BJ (cell line): Measurements from ENCODE around the gene BTG2. TPM values are rescaled to one million over a fixed set of nuclear protein-coding genes. Genes with fewer than 3 reads are reported as not detected.

Experiments
- CTCF ChIA-PET: fragments of 350-600 bp; formaldehyde crosslinking; extraction: SDS; loops from one replicate; lab custom pipeline; 2021; ENCODE audit warnings: antibody characterized with exemption, inconsistent platforms; lab: Yijun Ruan, JAX
- POLR2A ChIA-PET: fragments of 300-600 bp; sonication (Branson Sonifier 250); formaldehyde crosslinking; extraction: SDS; loops from one replicate; lab custom pipeline; 2021; ENCODE audit warnings: antibody characterized with exemption; lab: Charles Lee
- DNase-seq: peaks from one replicate; pipeline ENCODE4 v3.0.0-alpha.2; 2011; ENCODE audit warnings: low read depth
- H3K27me3 ChIP-seq: 2 replicates; pipeline ENCODE4 v1.6.0; 2011; ENCODE audit warnings: low read length; ENCODE audit not compliant: control insufficient read depth, insufficient read depth
- H3K36me3 ChIP-seq: 2 replicates; pipeline ENCODE4 v1.5.1; 2011; ENCODE audit warnings: low read length; ENCODE audit not compliant: control insufficient read depth, insufficient read depth
- H3K4me3 ChIP-seq: 2 replicates; pipeline ENCODE4 v1.5.1; 2011; ENCODE audit warnings: low read depth, mild to moderate bottlenecking, control low read depth, low read length
- polyA plus RNA-seq: library from polyadenylated mRNA; depleted of rRNA; stranded (reverse); fragments of >200 nt; gene quantifications from 2 replicates; pipeline ENCODE4 v1.2.3, GENCODE V29; 2011
- TF ChIP-seq, protein P1 (sequence below): IDR thresholded peaks from 2 replicates; pipeline ENCODE4 v1.5.1; 2011; ENCODE audit warnings: low read depth, mild to moderate bottlenecking, control low read depth, inconsistent platforms, low read length, moderate library complexity; ENCODE audit not compliant: insufficient read depth

BTG2 gene
- polyA plus RNA-seq, 1 experiment: 22.8 TPM

DNA sequence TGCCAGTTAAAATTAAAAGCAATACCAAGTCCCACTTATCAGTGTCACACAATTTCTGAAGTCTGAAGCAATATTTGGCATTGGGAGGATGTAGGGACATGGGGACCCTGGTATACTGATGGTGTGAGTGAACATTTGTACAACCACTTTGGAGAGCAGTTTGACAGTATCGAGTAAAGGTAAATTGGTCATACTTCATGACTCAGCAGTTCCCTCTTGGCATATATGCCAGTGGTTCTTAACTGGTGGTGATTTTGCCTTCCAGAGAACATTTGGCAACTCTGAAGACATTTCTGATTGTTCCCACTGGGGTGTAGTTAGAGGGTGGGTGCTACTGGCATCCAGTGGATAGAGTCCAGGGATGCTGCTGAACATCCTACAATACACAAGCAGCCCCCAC is 25.9 kb downstream of the BTG2 start:
- TF ChIP-seq, protein P1, sequence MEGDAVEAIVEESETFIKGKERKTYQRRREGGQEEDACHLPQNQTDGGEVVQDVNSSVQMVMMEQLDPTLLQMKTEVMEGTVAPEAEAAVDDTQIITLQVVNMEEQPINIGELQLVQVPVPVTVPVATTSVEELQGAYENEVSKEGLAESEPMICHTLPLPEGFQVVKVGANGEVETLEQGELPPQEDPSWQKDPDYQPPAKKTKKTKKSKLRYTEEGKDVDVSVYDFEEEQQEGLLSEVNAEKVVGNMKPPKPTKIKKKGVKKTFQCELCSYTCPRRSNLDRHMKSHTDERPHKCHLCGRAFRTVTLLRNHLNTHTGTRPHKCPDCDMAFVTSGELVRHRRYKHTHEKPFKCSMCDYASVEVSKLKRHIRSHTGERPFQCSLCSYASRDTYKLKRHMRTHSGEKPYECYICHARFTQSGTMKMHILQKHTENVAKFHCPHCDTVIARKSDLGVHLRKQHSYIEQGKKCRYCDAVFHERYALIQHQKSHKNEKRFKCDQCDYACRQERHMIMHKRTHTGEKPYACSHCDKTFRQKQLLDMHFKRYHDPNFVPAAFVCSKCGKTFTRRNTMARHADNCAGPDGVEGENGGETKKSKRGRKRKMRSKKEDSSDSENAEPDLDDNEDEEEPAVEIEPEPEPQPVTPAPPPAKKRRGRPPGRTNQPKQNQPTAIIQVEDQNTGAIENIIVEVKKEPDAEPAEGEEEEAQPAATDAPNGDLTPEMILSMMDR: no peak
- no peak for DNase-seq
- Histone ChIP-seq H3K27me3 (peaks cover 17% of the 10 kb centered on the region), H3K4me3 (no peak overlapping the region), H3K36me3 (no peaks in the 10 kb centered on the region)
- ChIA-PET POLR2A (no interaction called here), CTCF (interaction anchor here (2.0 to 18.1 kb wide), 3 partner anchors 11 to 60 kb away, joined by 4 to 484 read pairs (median 9); no protein-coding TSS in a partner anchor)

DNA sequence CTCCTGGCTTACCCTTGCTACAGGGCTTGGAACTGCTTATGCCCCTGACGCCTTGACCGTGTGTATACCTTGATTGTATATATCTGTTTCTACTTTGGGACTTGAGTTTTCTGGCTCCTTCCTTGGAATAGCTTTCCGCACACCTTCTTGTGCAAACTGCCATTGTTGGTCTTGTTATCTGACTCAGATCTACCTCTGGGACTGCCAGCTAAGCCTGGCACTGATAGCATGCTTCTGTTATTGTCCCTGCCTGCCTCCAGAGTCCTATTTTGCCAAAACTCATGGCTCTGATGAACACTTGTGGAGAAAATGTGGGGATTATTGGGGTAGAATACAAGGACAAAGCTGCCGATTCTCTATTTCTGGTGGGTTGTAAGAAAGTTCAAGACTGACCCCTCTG is 30.2 kb downstream of the BTG2 start:
- Histone ChIP-seq H3K4me3 (no peak overlapping the region), H3K27me3 (peaks cover 7% of the 10 kb centered on the region; the same call in 1 of the 2 replicates), H3K36me3 (no peaks in the 10 kb centered on the region)
- POLR2A ChIA-PET: no interaction called here
- DNase-seq: no peak
- TF ChIP-seq, protein P1: no peak
- CTCF ChIA-PET: interaction anchor here (1.2 to 18.1 kb wide), 10 partner anchors 8 to 153 kb away, joined by 3 to 484 read pairs (median 7); no protein-coding TSS in a partner anchor

DNA sequence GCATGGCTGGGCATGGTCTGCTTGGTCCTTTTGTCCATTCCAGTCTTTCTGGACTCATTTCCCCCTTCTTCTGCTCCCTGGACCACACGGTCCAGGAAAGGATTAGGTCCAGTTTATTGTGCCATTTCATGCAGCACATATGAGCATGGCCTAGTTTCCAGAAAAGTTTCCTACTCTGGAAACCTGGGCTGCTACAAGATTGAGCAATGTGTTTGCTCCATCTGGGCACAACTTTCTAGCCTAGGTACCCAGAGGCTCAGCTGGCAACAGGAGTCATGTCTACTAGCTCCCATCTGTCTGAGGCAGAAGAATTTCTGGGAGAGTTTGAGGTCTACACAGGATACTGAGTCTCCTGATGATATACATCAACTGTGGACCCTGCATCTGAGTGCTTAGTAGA is 30.8 kb downstream of the BTG2 start:
- Histone ChIP-seq H3K27me3 (peaks cover 12% of the 10 kb centered on the region), H3K36me3 (no peaks in the 10 kb centered on the region), H3K4me3 (no peak overlapping the region)
- ChIA-PET POLR2A (no interaction called here), CTCF (interaction anchor here (1.2 to 18.1 kb wide), 11 partner anchors 8 to 152 kb away, joined by 3 to 484 read pairs (median 6); no protein-coding TSS in a partner anchor)
- TF ChIP-seq, protein P1: no peak
- DNase-seq: no peak

DNA sequence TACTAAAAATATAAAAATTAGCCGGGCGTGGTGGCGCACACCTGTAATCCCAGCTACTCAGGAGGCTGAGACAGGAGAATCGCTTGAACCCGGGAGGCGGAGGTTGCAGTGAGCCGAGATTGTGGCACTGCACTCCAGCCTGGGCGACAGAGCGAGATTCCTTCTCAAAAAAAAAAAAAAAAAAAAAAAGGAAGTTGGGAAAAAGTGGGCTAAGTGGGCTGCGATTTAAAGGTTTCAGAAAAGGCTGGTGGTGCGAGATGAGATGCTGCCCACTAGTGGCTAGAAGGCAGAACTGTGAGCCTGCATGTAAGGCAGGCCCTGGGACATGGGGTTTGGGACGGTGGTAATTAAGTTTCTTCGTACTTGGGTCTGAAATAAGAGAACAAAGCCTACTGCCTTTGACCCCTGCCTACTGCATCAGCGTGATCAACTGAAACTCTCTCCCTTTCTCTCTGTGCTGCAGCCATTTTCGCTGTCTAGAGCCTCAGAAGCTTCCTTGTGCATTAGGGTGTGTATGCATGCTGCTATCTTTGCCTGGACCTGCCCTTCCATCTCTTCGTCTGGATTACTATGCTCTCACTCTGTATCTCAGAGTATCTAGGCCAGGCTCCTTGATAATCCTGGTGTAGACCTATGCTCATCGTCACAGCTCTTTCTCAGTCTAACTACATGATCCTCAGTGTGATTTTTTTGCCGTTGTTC is 33.2 kb downstream of the BTG2 start:
- POLR2A ChIA-PET: no interaction called here
- Histone ChIP-seq H3K4me3 (no peak overlapping the region), H3K27me3 (peaks cover 19% of the 10 kb centered on the region), H3K36me3 (no peaks in the 10 kb centered on the region)
- CTCF ChIA-PET: interaction anchor here (0.5 to 18.1 kb wide), 14 partner anchors 13 to 372 kb away, joined by 3 to 484 read pairs (median 18); partner anchors contain the start of genes ADORA1, FMOD and PRELP
- TF ChIP-seq, protein P1: peak; percentile 94
- DNase-seq: no peak

DNA sequence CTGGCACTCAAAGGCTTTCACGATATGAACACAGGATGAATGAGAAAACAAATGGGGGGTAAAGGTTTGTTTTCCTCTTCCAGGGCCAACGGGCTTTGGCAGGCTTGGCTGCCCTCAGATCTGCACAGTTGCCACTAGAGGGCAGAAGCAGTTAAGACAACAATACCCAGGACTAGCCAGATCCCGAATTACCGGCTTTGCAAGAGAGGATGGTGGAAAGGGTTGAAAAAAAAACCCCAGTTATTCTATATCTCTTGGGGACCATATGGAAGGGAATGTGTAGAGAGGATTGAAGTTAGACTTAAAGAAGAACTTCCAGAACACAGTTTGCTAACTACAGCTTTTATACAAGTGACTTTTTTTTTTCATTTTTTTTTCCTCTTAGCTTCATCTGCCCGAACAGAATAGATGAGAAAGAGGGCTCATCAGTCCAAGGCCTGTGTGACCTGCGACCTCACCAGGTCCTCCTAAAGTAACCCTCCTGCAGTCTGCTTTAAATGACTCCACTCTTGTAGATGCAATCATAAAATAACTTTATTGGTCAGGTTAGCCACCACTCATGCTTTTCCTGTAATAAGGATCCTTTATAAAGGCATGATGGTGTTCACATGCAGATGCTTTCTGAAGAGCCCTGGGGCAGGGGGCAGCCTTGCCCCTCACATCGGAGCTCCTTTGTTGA is 34.9 kb downstream of the BTG2 start:
- no peaks in the 10 kb centered on the region for H3K36me3 ChIP-seq
- CTCF ChIA-PET: interaction anchor here (0.6 to 18.1 kb wide), 35 partner anchors 10 to 681 kb away, joined by 3 to 484 read pairs (median 5); partner anchors contain the start of genes FMOD and PRELP
- no peak overlapping the region for H3K4me3 ChIP-seq
- TF ChIP-seq, protein P1: peak; percentile 91
- no peak for DNase-seq
- POLR2A ChIA-PET: no interaction called here
- peaks cover 19% of the 10 kb centered on the region for H3K27me3 ChIP-seq
